Activated gamma-delta T cell treated with anti-CD3 and anti-CD28 coated beads, Interleukin-2, amount 50 U/mL, for 16 hours (primary cell): ENCODE measurements around the gene HIPK1.
"Not testable (repeated sequence)": the region's sequence is repeated elsewhere in the genome, so short reads cannot be mapped to it uniquely, and the experiment has no call there.

Source experiments
- DNase-seq: peaks from one replicate; pipeline ENCODE4 v3.0.0-alpha.2; 2020; ENCODE audit warnings: low read depth

The HIPK1 gene

GRCh38 chr1:113982949-113983348 is 53.8 kb downstream of the HIPK1 start:
- no peak for DNase-seq

DNA sequence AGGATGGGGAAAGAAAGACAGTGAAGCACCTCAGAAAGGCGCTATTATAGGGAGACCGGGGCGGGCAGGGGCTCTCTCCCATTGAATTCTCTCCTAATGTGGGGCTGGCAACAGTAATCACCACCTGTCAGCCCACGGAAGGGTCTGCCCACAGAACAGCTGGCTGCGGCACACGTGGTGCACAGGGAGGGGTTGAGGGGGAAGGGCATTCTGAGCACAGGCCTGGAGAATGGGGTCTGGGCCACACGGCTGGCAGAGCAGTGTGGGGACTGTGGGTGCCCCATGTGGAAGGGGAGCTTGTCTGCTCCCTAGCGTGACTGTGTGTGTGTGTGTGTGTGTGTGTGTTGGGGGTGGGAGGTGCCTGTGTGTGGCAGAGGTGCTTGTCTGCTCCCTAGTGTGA is 54.3 kb downstream of the HIPK1 start:
- DNase-seq, result no peak

GRCh38 chr1:113983826-113984225 is 54.7 kb downstream of the HIPK1 start:
- DNase-seq, result no peak

DNA sequence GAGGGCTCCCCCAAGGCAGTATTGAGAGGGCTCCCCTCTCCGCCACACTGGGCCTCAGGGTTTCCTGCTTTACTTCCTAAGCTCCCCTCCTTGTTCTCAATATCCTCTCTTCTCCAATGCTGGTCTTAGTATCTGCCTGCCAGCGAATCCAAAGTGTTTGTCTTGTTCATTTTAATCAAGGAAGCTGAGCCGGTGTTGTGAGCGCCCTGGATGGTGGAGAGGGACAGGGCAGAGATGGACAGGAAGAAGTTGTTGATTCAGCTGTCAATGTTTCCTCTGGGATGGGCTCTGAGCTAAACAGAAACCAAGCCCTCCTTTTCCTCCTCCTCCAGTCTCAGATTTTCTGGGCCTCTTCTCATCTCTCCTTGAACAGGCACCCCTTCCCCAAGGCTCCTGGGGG is 55.6 kb downstream of the HIPK1 start:
- no peak for DNase-seq

- no peak for DNase-seq
These were observed 57.7 kb downstream of the HIPK1 start for GRCh38 chr1:113986802-113987201.

- DNase-seq, result no peak
These were observed 58.1 kb downstream of the HIPK1 start for GRCh38 chr1:113987259-113987658.

DNA sequence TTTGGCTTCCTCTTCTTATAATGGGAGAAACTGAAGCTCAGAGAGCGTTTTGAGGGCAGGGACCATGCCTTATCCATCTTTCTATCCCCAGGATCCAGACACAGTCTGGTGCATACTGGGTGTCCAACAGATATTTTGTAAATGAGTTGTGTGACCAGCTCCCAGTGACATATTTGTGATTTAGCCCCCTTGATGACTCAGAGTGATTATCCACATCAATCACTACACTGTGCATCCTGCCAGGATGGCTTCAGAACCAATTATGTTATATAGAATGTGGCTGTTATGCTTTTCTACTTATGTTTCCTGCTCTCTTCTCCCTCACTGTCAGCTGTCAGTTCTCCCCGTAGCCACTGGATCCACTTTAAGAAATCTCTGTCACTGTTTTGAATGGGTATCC is 61.4 kb downstream of the HIPK1 start:
- no peak for DNase-seq

GRCh38 chr1:113990961-113991360 is 61.8 kb downstream of the HIPK1 start:
- DNase-seq, result no peak

DNA sequence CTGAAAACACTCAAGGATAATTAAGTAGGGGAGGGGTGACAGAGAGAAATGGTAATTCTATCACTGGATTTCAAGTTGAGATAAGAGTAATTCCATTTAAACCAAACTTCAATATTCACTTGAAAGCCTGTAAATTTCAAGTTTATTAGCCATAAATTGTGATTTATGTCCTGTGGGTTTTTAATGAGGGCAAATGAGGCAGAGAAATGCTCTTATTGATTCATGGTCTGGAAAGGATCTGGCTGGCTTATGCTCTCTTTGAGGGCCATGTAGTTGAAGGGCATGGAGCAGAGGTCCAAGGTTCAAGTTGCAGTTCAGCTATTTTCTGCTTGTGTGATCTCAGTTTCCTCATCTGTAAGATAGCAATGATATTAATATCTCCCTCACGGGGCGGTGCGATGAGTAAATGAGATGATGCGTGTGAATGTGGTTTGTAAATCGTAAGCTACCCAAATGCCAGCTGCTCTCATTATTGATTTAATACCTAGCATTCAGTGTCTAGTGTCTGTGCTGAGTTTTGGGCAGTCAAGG is 62.4 kb downstream of the HIPK1 start:
- DNase-seq, result no peak

GRCh38 chr1:113993072-113993471 is 63.9 kb downstream of the HIPK1 start:
- no peak for DNase-seq

- no peak for DNase-seq
These were observed 64.6 kb downstream of the HIPK1 start for GRCh38 chr1:113993766-113994165.

- no peak for DNase-seq
These were observed 66.3 kb downstream of the HIPK1 start for GRCh38 chr1:113995382-113995781.

DNA sequence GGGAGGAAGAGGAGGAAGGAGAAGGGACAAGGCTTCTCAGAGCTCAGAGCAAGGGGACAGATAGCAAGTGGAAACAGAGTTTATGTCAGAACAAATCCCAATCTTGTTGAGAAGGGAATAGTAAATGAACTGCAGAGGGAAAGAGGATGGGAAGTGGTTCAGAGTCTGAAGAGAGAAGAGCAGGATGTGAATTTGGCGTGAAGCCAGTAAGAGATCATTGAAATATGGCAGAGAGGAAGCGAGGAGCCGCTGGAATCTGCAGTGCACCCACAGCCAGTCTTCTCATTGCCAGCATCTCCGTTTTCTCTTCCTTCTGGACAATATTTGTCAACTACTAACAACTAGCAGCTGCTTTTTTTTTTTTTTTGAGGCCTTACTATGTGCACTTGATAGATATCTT is 69.2 kb downstream of the HIPK1 start:
- DNase-seq, result no peak

GRCh38 chr1:113999233-113999632 is 70.1 kb downstream of the HIPK1 start:
- DNase-seq, result no peak

- DNase-seq, result no peak
These were observed 70.7 kb downstream of the HIPK1 start for GRCh38 chr1:113999799-114000198.

DNA sequence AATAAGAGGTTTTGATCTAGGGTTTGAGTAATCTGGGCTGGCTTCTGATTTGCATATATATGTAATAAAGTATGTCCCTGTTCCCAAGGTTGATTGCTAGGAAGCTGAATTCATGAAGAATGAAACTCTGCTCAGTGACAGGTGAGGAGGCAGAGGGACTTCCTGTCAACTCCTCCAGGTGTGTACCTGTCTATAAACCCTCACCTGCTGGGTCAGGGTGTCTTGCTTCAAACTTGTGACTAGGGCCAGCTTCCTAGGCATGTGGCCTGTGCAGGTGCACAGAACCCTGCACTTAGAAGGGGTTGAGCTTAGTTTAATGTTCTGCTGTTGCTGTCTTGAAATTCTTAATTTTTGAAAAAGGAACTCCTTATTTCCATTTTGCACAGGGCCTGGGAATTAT is 71.3 kb downstream of the HIPK1 start:
- DNase-seq, result no peak

- DNase-seq, result no peak
These were observed 73.5 kb downstream of the HIPK1 start for GRCh38 chr1:114002492-114003239.

- no peak for DNase-seq
These were observed 74.3 kb downstream of the HIPK1 start for GRCh38 chr1:114003431-114003830.

DNA sequence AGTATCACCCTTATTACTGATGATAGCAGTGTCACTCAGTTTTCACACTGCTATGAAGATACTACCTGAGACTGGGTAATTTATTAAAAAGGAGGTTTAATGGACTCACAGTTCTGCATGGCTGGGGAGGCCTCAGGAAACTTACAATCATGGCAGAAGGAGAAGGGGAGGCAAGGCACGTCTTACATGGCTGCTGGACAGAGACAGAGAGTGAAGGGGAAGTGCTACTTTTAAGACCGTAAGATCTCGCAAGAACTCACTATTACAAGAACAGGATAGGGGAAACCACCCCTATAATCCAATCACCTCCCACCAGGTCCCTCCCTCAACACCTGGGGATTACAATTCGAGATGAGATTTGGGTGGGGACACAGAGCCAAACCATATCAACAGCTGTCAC is 77.7 kb downstream of the HIPK1 start:
- not testable (repeated sequence) for DNase-seq

- DNase-seq, result no peak
These were observed 79.4 kb downstream of the HIPK1 start for GRCh38 chr1:114008480-114008941.

DNA sequence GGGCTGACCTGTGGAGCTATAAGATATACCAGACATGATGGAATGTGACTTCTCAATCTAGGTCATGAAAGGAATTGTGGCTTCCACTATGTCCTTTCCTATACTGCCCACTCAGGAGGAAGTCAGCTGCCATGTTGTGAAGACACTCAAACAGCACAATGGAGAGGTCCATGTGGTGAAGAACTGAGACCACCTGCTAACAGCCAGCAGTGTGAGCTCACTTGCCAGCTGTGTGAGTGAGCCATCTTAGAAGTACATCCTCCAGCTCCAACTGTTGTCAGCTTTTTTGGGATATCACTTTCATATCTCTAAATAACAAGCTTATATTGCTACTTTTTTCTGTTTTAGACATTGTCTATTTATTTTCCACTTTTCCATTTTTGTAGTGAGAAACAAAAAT is 79.9 kb downstream of the HIPK1 start:
- DNase-seq, result no peak

DNA sequence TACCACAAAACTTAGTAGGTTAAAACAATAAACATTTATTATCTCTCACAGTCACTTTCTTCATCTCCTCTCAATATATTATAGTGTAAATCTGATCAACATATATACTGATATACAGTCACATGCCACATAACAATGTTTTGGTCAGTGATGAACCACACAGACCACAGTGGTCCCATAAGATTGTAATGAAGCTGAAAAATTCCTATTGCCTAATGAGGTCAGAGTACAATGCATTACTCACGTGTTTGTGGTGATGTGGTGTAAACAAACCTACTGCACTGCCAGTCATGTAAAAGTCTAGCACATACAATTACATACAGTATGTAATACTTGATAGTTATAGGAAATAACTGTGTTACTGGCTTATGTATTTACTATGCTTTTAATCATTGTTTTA is 80.3 kb downstream of the HIPK1 start:
- DNase-seq, result no peak

DNA sequence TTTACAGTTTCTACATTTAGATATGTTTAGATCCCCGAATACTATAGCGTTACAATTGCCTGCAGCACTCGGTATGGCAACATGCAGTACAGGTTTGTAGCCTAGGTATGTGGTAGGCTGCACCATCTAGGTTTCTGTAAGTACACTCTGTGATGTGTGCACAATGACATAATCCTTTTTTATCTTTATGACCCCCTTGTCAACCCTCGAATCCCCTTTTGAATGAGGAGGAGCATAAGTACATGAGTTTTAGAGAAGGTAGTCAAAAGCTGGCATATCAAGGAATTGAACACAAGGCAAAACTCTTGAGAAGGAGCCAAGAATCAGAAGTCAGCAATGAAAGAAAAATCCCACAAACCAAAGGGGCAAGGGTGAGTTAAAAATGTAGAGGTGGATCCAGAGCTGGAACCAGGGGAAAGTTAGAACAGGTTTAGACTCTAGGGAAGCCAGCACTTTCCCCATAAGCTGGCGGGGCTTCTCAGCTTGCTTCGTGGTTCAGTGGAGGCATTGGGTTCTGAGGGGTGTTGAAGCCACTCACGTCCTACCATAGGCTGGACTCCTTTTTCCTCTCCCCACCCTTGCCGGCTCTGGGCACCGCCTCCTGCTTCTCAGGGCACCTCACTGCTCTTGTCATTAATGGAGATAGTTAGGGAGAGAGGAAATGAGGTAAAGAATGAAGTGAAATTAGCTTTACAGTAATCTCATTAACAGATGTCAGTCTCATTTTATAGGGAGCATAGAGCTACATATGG is 81.5 kb downstream of the HIPK1 start:
- no peak for DNase-seq
